CD14-positive monocyte (primary cell): ENCODE results near the gene TMEM175. TPM values are rescaled to one million over a fixed set of nuclear protein-coding genes. Genes with fewer than 3 reads are reported as not detected.
A peak's percentile ranks its signal among the peaks of the same experiment; 100 is the strongest.
"Not testable (repeated sequence)": the region's sequence is repeated elsewhere in the genome, so short reads cannot be mapped to it uniquely, and the experiment has no call there.

ENCODE experiments used
- DNase-seq, 3 donors: peaks; one replicate each; pipeline ENCODE4 v3.0.0-alpha.2; 2011 to 2022
- H2AFZ ChIP-seq: 2 replicates; pipeline ENCODE4 v1.6.0; 2012; ENCODE audit warnings: mild to moderate bottlenecking, low read depth, low read length, inconsistent platforms; ENCODE audit not compliant: insufficient read depth, poor library complexity, severe bottlenecking
- H3K27ac ChIP-seq, 2 donors: 1 replicate in 1 of 2; 2 replicates in 1 of 2; pipeline ENCODE4 v1.5.1; 2012 to 2013; ENCODE audit warnings: low read length in 2 of 2, control low read depth in 1 of 2, inconsistent platforms in 1 of 2, low read depth in 1 of 2, mild to moderate bottlenecking in 1 of 2
- H3K27me3 ChIP-seq, 2 donors: one replicate each; pipeline versions ENCODE4 v1.6.0 to v1.6.1; 2011 to 2013; ENCODE audit warnings: low read length in 2 of 2; ENCODE audit not compliant: control insufficient read depth in 2 of 2, insufficient read depth in 2 of 2
- H3K36me3 ChIP-seq, 2 donors: replicated peaks in 1 of 2; 1 replicate in 1 of 2; 2 replicates in 1 of 2; pipeline versions ENCODE4 v1.5.1 to v1.6.1; 2012 to 2013; ENCODE audit warnings: low read length in 2 of 2, control low read depth in 1 of 2, inconsistent platforms in 1 of 2, mild to moderate bottlenecking in 1 of 2; ENCODE audit not compliant: insufficient read depth in 2 of 2, control insufficient read depth in 1 of 2
- H3K4me1 ChIP-seq, 2 donors: 1 replicate in 1 of 2; 2 replicates in 1 of 2; pipeline versions ENCODE4 v1.5.1 to v1.6.1; 2012 to 2013; ENCODE audit warnings: low read length in 2 of 2, control low read depth in 1 of 2, inconsistent platforms in 1 of 2, mild to moderate bottlenecking in 1 of 2, moderate library complexity in 1 of 2; ENCODE audit not compliant: insufficient read depth in 2 of 2, control insufficient read depth in 1 of 2
- H3K4me2 ChIP-seq: replicated peaks from 2 replicates; pipeline ENCODE3; 2012; ENCODE audit warnings: low read length, moderate library complexity, mild to moderate bottlenecking; ENCODE audit not compliant: poor library complexity, severe bottlenecking; ENCODE audit errors: extremely low read depth
- H3K4me3 ChIP-seq, 3 experiments: fragments of 200-600 bp in 1 of 3; sonication (generic) in 1 of 3; replicated peaks in 1 of 3; 1 replicate in 2 of 3; 2 replicates in 1 of 3; pipeline ENCODE4 v1.5.1; 2011 to 2013; ENCODE audit warnings: low read length in 3 of 3, mild to moderate bottlenecking in 3 of 3, control low read depth in 2 of 3, low read depth in 2 of 3, inconsistent platforms in 1 of 3, moderate library complexity in 1 of 3
- H3K79me2 ChIP-seq: 2 replicates; pipeline ENCODE4 v1.6.0; 2012; ENCODE audit warnings: mild to moderate bottlenecking, control low read depth, inconsistent platforms, low read length, moderate library complexity; ENCODE audit not compliant: insufficient read depth
- H3K9ac ChIP-seq: 2 replicates; pipeline ENCODE4 v1.6.0; 2017; ENCODE audit warnings: low read length, mild to moderate bottlenecking; ENCODE audit not compliant: insufficient read depth, poor library complexity, severe bottlenecking
- H3K9me3 ChIP-seq, 2 donors: replicated peaks in 1 of 2; 1 replicate in 1 of 2; 2 replicates in 1 of 2; pipeline versions ENCODE4 v1.5.1 to v1.6.1; 2012 to 2013; ENCODE audit warnings: low read length in 2 of 2, control low read depth in 1 of 2; ENCODE audit not compliant: control insufficient read depth in 1 of 2, insufficient read depth in 1 of 2
- H4K20me1 ChIP-seq: 2 replicates; pipeline ENCODE4 v1.6.0; 2012; ENCODE audit warnings: mild to moderate bottlenecking, low read length, control low read depth, moderate library complexity; ENCODE audit not compliant: insufficient read depth
- H3K27ac Mint-ChIP-seq, 7 donors: one replicate each; pipeline ENCODE4 v1.8.0; 2020; ENCODE audit warnings: mild to moderate bottlenecking in 7 of 7, mixed read lengths in 7 of 7, moderate library complexity in 6 of 7, inconsistent platforms in 2 of 7
- H3K27me3 Mint-ChIP-seq, 3 donors: one replicate each; pipeline ENCODE4 v1.8.0; 2021 to 2022; ENCODE audit warnings: low read depth in 3 of 3, mild to moderate bottlenecking in 3 of 3, mixed read lengths in 3 of 3, moderate library complexity in 3 of 3, inconsistent platforms in 1 of 3
- H3K36me3 Mint-ChIP-seq, 2 donors: one replicate each; pipeline ENCODE4 v1.8.0; 2020; ENCODE audit warnings: mixed read lengths in 2 of 2, inconsistent platforms in 1 of 2, mild to moderate bottlenecking in 1 of 2
- H3K4me1 Mint-ChIP-seq: one replicate; pipeline ENCODE4 v1.8.0; 2020; ENCODE audit warnings: mild to moderate bottlenecking, mixed read lengths
- H3K4me3 Mint-ChIP-seq, 2 donors: one replicate each; pipeline ENCODE4 v1.8.0; 2020; ENCODE audit warnings: mild to moderate bottlenecking in 2 of 2, mixed read lengths in 2 of 2, moderate library complexity in 1 of 2
- H3K9me3 Mint-ChIP-seq, 7 donors: one replicate each; pipeline ENCODE4 v1.8.0; 2020 to 2022; ENCODE audit warnings: mixed read lengths in 7 of 7, mild to moderate bottlenecking in 6 of 7, moderate library complexity in 6 of 7, inconsistent platforms in 2 of 7
- WGBS: methylation state at CpG from one replicate; pipeline ENCODE4 v1.1.5; 2013; ENCODE audit warnings: missing lambda C conversion rate; ENCODE audit not compliant: insufficient coverage; 5-methylcytosine and 5-hydroxymethylcytosine counted together
- intact Hi-C, 2 donors: fragments of 100-400 bp; cut with micrococcal nuclease; formaldehyde crosslinking; loops; one replicate each; pipeline versions ENCODE4 v1.15.0 to v1.15.1; 2023
- polyA plus RNA-seq, 3 donors: library from polyadenylated mRNA; depleted of rRNA in 1 of 3; unstranded in 2 of 3; stranded (reverse) in 1 of 3; fragments of 300-500 nt in 2 of 3; fragments of >200 nt in 1 of 3; fragmentation: Illumina TruSeq in 2 of 3; gene quantifications; 1 replicate in 2 of 3; 2 replicates in 1 of 3; pipeline ENCODE4 v1.2.3, GENCODE V29; 2012 to 2021
- TF ChIP-seq, protein P1 (sequence below): fragments of 200-600 bp; IDR thresholded peaks from one replicate; pipeline ENCODE4 v1.8.0; 2022; ENCODE audit warnings: antibody characterized with exemption, mild to moderate bottlenecking

TMEM175 gene
- polyA plus RNA-seq, 3 donors: 18.9 to 216 (median 20.7) TPM

DNA sequence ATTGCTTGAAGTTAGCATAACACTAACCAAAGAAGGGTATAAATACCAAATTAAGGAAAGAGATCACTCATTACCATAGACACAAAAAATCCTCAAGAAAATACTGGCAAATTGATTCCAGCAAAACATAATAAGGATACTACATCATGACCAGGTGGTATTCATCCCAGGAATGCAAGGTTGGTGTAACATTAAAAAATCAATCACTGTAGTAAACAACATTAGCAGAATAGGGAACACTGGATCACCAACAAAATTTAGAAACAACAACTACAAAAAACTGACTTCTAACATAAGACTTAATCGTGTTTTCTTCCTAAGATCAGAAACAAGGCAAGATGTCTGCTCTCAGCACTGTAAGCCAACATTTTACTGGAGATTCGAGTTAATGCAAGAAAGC lies 14.3 kb upstream of the TMEM175 start:
- 100% methylated on average over 1 of the region's 2 CpGs for WGBS
- peaks cover 0 to 5% (median 0%) of the 10 kb centered on the region in 7 donors for H3K9me3 Mint-ChIP-seq
- H3K27me3 Mint-ChIP-seq: peaks cover 0 to 2% (median 0%) of the 10 kb centered on the region in 3 donors
- Histone ChIP-seq H3K4me1 (peaks cover 53 to 54% of the 10 kb centered on the region in 2 donors), H3K36me3 (peaks cover 4 to 14% of the 10 kb centered on the region in 2 donors), H3K4me3 (no peak overlapping the region), H3K9ac (no peak overlapping the region), H2AFZ (no peak overlapping the region), H3K79me2 (peaks cover 95% of the 10 kb centered on the region), H3K27ac (peak overlapping the region in 1 of 2 donors; percentile 20), H3K9me3 (no peaks in the 10 kb centered on the region), H3K27me3 (no peaks in the 10 kb centered on the region), H4K20me1 (peaks cover 100% of the 10 kb centered on the region), H3K4me2 (no peak overlapping the region)
- peaks cover 76% of the 10 kb centered on the region for H3K4me1 Mint-ChIP-seq
- TF ChIP-seq, protein P1, sequence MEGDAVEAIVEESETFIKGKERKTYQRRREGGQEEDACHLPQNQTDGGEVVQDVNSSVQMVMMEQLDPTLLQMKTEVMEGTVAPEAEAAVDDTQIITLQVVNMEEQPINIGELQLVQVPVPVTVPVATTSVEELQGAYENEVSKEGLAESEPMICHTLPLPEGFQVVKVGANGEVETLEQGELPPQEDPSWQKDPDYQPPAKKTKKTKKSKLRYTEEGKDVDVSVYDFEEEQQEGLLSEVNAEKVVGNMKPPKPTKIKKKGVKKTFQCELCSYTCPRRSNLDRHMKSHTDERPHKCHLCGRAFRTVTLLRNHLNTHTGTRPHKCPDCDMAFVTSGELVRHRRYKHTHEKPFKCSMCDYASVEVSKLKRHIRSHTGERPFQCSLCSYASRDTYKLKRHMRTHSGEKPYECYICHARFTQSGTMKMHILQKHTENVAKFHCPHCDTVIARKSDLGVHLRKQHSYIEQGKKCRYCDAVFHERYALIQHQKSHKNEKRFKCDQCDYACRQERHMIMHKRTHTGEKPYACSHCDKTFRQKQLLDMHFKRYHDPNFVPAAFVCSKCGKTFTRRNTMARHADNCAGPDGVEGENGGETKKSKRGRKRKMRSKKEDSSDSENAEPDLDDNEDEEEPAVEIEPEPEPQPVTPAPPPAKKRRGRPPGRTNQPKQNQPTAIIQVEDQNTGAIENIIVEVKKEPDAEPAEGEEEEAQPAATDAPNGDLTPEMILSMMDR: no peak
- no peak for DNase-seq
- H3K36me3 Mint-ChIP-seq: peaks cover 13 to 30% of the 10 kb centered on the region in 2 donors
- H3K27ac Mint-ChIP-seq: no peak overlapping the region
- no peak overlapping the region for H3K4me3 Mint-ChIP-seq
- intact Hi-C loops: no loop called here

DNA sequence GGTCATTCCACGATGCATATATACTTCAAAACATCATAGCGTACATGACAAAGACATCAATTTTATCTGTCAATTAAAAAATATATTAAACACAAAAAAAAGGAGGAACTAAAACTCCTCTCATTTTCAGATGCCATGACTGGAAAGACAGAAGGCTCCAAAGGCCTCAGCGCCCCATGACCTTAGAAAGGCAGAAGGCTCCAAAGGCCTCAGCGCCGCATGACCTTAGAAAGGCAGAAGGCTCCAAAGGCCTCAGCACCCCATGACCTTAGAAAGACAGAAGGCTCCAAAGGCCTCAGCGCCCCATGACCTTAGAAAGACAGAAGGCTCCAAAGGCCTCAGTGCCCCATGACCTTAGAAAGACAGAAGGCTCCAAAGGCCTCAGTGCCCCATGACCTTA lies 13.7 kb upstream of the TMEM175 start:
- H2AFZ ChIP-seq, H3K4me2 ChIP-seq, H3K9me3 ChIP-seq, DNase-seq, intact Hi-C loops, H3K9me3 Mint-ChIP-seq, H3K27me3 ChIP-seq, H3K9ac ChIP-seq, H3K4me3 ChIP-seq, H3K36me3 ChIP-seq, H3K27me3 Mint-ChIP-seq, H3K4me3 Mint-ChIP-seq, H3K27ac Mint-ChIP-seq: not testable (repeated sequence)
- H3K4me1 Mint-ChIP-seq: peaks cover 81% of the 10 kb centered on the region
- no CpG with 5 or more reads among the region's 6 CpGs for WGBS
- H3K27ac ChIP-seq: peak overlapping the region in 1 of 2 donors; percentile 20
- H3K36me3 Mint-ChIP-seq: peaks cover 7 to 28% of the 10 kb centered on the region in 2 donors
- peaks cover 57 to 59% of the 10 kb centered on the region in 2 donors for H3K4me1 ChIP-seq
- peaks cover 100% of the 10 kb centered on the region for H4K20me1 ChIP-seq
- H3K79me2 ChIP-seq: peaks cover 95% of the 10 kb centered on the region

DNA sequence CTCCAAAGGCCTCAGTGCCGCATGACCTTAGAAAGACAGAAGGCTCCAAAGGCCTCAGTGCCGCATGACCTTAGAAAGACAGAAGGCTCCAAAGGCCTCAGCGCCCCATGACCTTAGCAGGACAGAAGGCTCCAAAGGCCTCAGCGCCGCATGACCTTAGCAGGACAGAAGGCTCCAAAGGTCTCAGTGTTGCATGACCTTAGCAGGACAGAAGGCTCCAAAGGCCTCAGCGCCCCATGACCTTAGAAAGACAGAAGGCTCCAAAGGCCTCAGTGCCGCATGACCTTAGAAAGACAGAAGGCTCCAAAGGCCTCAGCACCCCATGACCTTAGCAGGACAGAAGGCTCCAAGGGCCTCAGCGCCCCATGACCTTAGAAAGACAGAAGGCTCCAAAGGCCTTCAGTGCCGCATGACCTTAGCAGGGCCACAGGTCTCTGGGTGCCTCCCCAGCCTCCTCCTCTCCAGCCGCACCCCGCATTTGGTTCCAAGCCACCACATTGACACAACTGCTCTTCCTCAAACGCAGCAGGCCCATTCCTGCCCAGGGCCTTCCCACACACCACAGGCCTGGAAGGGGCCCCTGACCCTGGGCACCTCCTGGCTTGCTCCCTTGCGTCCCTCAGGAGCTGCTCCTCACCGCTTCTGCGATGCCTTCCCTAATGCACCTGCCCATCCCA lies 13.1 kb upstream of the TMEM175 start:
- DNase-seq, H3K9ac ChIP-seq, H3K9me3 ChIP-seq, H3K9me3 Mint-ChIP-seq, H3K4me2 ChIP-seq, intact Hi-C loops, H3K27me3 ChIP-seq, H3K27ac ChIP-seq, H3K36me3 ChIP-seq, H2AFZ ChIP-seq, H3K4me3 Mint-ChIP-seq, H3K4me3 ChIP-seq, H3K27me3 Mint-ChIP-seq: not testable (repeated sequence)
- 98% methylated on average over 14 of the region's 15 CpGs for WGBS
- peaks cover 59 to 60% of the 10 kb centered on the region in 2 donors for H3K4me1 ChIP-seq
- peaks cover 100% of the 10 kb centered on the region for H4K20me1 ChIP-seq
- Mint-ChIP-seq H3K36me3 (peaks cover 7 to 30% of the 10 kb centered on the region in 2 donors), H3K4me1 (peaks cover 85% of the 10 kb centered on the region), H3K27ac (peak overlapping the region in 4 of 7 donors; percentile 3 to 71 (median 28))
- peaks cover 98% of the 10 kb centered on the region for H3K79me2 ChIP-seq
